Upper lobe of left lung (tissue), 4 donors: ENCODE data around the gene SLAMF7.
"Not testable (repeated sequence)": the region's sequence is repeated elsewhere in the genome, so short reads cannot be mapped to it uniquely, and the experiment has no call there.

Experiments used
- CTCF ChIP-seq, 6 experiments: fragments of 450-650 bp in 4 of 6; fragments of 200-600 bp in 2 of 6; sonication (generic) in 2 of 6; IDR thresholded peaks; one replicate each; pipeline ENCODE4 v1.5.1; 2016 to 2019; ENCODE audit warnings: antibody characterized with exemption in 6 of 6
- EP300 ChIP-seq, 4 donors: sonication (generic); formaldehyde crosslinking; IDR thresholded peaks; one replicate each; pipeline ENCODE4 v1.5.1; 2017; ENCODE audit warnings: antibody characterized with exemption in 4 of 4, control low read depth in 2 of 4
- POLR2A ChIP-seq, 4 donors: fragments of 450-650 bp; IDR thresholded peaks; one replicate each; pipeline ENCODE4 v1.5.1; 2016 to 2017; ENCODE audit warnings: antibody characterized with exemption in 4 of 4, mild to moderate bottlenecking in 2 of 4
- POLR2AphosphoS5 ChIP-seq, 2 donors: sonication (generic); formaldehyde crosslinking; IDR thresholded peaks; one replicate each; pipeline ENCODE4 v1.5.1; 2017; ENCODE audit warnings: antibody characterized with exemption in 2 of 2

- not testable (repeated sequence) for TF ChIP-seq CTCF, POLR2A, POLR2AphosphoS5, EP300 (IDR thresholded peaks at IDR 0.05)
Measured at GRCh38 chr1:160731564-160731963, 7.5 kb upstream of the SLAMF7 start.
